Measurements from ENCODE around the gene CAGE1. TPM values are rescaled to one million over a fixed set of nuclear protein-coding genes. Genes with fewer than 3 reads are reported as not detected.
A peak's percentile ranks its signal among the peaks of the same experiment; 100 is the strongest.
"Not testable (repeated sequence)": the region's sequence is repeated elsewhere in the genome, so short reads cannot be mapped to it uniquely, and the experiment has no call there.

The CAGE1 gene
- total RNA-seq, 2 donors from 2014 or later: 0.26 TPM; not detected in 1

DNA sequence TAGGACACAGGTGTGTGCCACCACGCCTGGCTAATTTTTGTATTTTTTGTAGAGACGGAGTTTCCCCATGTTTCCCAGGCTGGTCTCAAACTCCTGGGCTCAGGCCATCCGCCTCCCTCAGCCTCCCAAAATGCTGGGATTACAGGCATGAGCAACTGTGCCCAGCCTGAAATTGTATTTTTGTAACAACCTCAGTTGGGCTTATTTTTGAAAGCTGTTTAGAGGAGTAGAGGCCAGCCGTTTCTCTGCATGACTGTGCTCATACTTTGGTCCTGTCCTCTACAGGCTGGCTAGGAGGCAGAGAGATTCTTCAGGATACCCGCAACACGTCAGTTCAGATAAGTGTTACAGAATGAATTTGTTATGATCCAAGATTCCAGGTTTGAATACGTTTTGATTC lies 22.1 kb downstream of the CAGE1 start:
- Histone ChIP-seq H3K4me1 (no peaks in the 10 kb centered on the region), H3K27ac (no peak overlapping the region), H3K9me3 (no peaks in the 10 kb centered on the region), H3K36me3 (replicated peaks in 1 of 2; ENCODE audit: insufficient read depth in 1 of 2, low read depth in 2 of 2) (no peaks in the 10 kb centered on the region), H3K27me3 (no peaks in the 10 kb centered on the region), H3K4me3 (no peak overlapping the region)
- no peak for TF ChIP-seq POLR2A (IDR thresholded peaks at IDR 0.05)
- TF ChIP-seq, protein P1, sequence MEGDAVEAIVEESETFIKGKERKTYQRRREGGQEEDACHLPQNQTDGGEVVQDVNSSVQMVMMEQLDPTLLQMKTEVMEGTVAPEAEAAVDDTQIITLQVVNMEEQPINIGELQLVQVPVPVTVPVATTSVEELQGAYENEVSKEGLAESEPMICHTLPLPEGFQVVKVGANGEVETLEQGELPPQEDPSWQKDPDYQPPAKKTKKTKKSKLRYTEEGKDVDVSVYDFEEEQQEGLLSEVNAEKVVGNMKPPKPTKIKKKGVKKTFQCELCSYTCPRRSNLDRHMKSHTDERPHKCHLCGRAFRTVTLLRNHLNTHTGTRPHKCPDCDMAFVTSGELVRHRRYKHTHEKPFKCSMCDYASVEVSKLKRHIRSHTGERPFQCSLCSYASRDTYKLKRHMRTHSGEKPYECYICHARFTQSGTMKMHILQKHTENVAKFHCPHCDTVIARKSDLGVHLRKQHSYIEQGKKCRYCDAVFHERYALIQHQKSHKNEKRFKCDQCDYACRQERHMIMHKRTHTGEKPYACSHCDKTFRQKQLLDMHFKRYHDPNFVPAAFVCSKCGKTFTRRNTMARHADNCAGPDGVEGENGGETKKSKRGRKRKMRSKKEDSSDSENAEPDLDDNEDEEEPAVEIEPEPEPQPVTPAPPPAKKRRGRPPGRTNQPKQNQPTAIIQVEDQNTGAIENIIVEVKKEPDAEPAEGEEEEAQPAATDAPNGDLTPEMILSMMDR (IDR thresholded peaks at IDR 0.05): no peak
- whole genome bisulfite sequencing, 2 donors: 77 to 79% methylated on average over 7 of the region's 7 CpGs
- intact Hi-C loops (cut with DNase I): no loop called here
- no peak for DNase-seq
- ATAC-seq: no peak

DNA sequence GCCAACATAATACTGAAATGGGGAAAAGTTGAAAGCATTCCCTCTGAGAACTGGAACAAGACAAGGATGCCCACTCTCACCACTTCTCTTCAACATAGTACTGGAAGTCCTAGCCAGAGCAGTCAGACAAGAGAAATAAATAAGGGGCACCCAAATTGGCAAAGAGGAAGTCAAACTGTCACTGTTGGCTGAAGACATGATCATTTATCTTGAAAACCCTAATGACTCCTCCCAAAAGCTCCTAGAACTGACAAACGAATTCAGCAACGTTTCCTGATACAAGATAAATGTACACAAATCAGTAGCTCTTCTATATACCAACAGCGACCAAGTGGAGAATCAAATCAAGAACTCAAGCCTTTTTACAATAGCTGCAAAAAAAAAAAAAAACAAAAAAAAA lies 37.6 kb downstream of the CAGE1 start:
- H3K9me3 ChIP-seq; H3K4me1 ChIP-seq; H3K27me3 ChIP-seq; H3K36me3 ChIP-seq (replicated peaks in 1 of 2; ENCODE audit: insufficient read depth in 1 of 2, low read depth in 2 of 2); H3K4me3 ChIP-seq; H3K27ac ChIP-seq; DNase-seq; ATAC-seq; intact Hi-C loops (cut with DNase I): not testable (repeated sequence)
- WGBS, 2 donors: 47 to 49% methylated on average over 3 of the region's 3 CpGs

DNA sequence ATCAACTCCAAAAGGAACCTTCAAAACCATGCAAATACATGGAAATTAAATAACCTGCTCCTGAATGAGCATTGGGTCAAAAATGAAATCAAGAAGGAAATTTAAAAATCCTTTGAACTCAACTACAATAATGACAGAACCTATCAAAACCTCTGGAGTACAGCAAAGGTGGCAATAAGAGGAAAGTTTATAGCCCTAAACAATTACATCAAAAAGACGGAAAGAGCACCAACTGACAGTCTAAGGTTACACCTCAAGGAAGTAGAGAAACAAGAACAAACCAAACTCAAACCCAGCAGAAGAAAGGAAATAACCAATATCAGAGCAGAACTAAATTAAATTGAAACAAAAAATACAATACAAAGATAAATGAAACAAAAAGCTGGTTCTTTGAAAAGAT lies 39.0 kb downstream of the CAGE1 start:
- H3K27ac ChIP-seq; DNase-seq; H3K4me1 ChIP-seq; ATAC-seq; H3K4me3 ChIP-seq; H3K9me3 ChIP-seq; H3K27me3 ChIP-seq; H3K36me3 ChIP-seq (replicated peaks in 1 of 2; ENCODE audit: insufficient read depth in 1 of 2, low read depth in 2 of 2); intact Hi-C loops (cut with DNase I): not testable (repeated sequence)
- WGBS, 2 donors: 85 to 95% methylated on average over 1 of the region's 1 CpG

DNA sequence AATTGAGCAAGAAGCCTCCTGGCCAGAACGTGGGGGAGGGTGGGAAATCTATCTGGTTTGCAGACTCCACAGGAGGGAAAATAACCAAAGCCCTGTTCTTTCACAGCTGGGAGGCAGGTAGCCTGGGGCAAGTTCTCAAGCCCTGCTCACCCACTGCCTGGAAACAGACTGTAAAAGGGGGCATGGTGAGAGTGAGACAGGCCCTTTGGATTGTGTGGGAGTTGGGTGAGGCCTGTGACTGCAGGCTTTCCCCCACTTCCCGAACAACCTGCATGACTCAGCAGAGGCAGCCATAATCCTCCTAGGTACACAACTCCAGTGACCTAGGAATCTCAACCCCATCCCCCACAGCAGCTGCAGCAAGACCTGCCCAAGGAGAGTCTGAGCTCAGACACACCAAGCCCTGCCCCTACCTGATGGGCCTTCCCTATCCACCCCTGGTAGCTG lies 42.0 kb downstream of the CAGE1 start:
- WGBS, 2 donors: 46 to 60% methylated on average over 2 of the region's 2 CpGs
- intact Hi-C loops (cut with DNase I); ATAC-seq; H3K9me3 ChIP-seq; DNase-seq; H3K36me3 ChIP-seq (replicated peaks in 1 of 2; ENCODE audit: insufficient read depth in 1 of 2, low read depth in 2 of 2); H3K4me3 ChIP-seq; H3K27me3 ChIP-seq; H3K27ac ChIP-seq; H3K4me1 ChIP-seq: not testable (repeated sequence)

DNA sequence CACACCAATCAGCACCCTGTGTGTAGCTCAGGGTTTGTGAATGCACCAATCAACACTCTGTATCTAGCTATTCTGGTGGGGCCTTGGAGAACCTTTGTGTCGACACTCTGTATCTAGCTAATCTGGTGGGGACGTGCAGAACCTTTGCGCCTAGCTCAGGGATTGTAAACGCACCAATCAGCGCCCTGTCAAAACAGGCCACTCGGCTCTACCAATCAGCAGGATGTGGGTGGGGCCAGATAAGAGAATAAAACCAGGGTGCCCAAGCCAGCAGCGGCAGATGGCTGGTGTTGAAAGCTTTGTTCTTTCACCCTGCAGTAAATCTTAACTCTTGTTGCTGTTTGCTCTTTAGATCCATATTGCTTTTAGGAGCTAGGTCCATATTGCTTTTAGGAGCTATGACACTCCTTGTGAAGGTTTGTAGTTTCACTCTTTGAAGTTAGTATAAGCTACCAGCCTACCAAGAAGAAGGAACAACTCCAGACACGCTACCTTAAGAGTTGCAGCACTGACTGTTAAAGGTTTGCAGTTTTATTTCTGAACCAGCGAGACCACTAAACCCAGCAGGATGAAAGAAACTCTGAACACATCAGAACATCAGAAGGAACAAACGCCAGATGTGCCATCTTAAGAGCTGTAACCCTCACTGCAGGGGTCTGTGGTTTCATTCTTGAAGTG lies 44.6 kb downstream of the CAGE1 start:
- WGBS, 2 donors: 87 to 89% methylated on average over 10 of the region's 10 CpGs
- H3K4me3 ChIP-seq; DNase-seq; intact Hi-C loops (cut with DNase I); H3K27me3 ChIP-seq; ATAC-seq; H3K27ac ChIP-seq; H3K9me3 ChIP-seq; H3K4me1 ChIP-seq; H3K36me3 ChIP-seq (replicated peaks in 1 of 2; ENCODE audit: insufficient read depth in 1 of 2, low read depth in 2 of 2): not testable (repeated sequence)

DNA sequence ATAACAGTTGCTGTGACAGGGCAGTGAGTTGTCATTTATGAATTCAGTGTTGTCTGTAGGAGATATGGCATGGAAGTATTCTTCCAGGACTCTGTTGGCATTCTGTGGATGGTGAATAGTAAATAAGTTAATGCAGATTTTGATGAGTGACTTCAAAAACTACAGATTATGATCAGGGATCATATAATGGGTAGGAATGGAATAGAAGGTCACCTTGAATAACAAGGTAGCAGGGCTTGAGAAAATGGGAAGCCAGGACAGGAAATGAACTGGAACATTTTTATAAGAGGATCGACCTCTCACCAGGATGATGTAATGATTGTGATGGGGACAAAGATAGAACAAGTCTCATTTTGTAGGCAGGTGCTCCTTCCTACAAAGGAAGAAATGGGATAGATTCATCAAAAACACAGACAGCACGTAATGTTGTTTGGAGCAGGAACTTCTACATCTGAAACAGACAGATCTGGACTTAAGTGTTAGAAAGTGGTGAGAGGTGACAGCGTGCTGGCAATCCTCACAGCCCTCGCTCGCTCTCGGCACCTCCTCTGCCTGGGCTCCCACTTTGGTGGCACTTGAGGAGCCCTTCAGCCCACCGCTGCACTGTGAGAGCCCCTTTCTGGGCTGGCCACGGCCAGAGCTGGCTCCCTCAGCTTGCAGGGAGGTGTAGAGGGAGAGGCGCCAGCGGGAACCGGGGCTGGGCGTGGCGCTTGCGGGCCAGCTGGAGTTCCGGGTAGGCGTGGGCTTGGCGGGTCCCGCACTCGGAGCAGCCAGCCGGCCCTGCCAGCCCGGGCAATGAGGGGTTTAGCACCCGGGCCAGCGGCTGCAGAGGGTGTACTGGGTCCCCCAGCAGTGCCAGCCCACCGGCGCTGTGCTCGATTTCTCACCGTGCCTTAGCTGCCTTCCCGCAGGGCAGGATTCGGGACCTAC lies 45.7 kb downstream of the CAGE1 start:
- DNase-seq (peak in 1 of 4 donors; percentile 18), ATAC-seq (no peak)
- Histone ChIP-seq H3K27me3 (no peaks in the 10 kb centered on the region), H3K4me3 (no peak overlapping the region), H3K36me3 (replicated peaks in 1 of 2; ENCODE audit: insufficient read depth in 1 of 2, low read depth in 2 of 2) (no peaks in the 10 kb centered on the region), H3K4me1 (no peaks in the 10 kb centered on the region), H3K27ac (no peak overlapping the region), H3K9me3 (no peaks in the 10 kb centered on the region)
- TF ChIP-seq, protein P1 (IDR thresholded peaks at IDR 0.05): no peak
- no peak for TF ChIP-seq POLR2A (IDR thresholded peaks at IDR 0.05)
- intact Hi-C loops (cut with DNase I): no loop called here
- 88 to 91% methylated on average over 8 to 24 of the region's 29 CpGs for WGBS, 2 donors

Data from body of pancreas (tissue), 4 donors.